Naive thymus-derived CD4-positive, alpha-beta T cell (primary cell): ENCODE results near the gene POFUT2. TPM values are rescaled to one million over a fixed set of nuclear protein-coding genes. Genes with fewer than 3 reads are reported as not detected.
A peak's percentile ranks its signal among the peaks of the same experiment; 100 is the strongest.

Source experiments
- ATAC-seq: fragments of 150-1000 bp; cut with Tn5 transposase; 2 replicates; pipeline ENCODE4 v1.10.0; 2021; ENCODE audit warnings: mild to moderate bottlenecking, moderate library complexity
- CTCF ChIA-PET: fragments of 350-600 bp; sonication (Branson Sonifier 250); formaldehyde crosslinking; loops from one replicate; lab custom pipeline; 2021; ENCODE audit warnings: antibody characterized with exemption; lab: Charles Lee
- POLR2A ChIA-PET: fragments of 350-600 bp; sonication (Branson Sonifier 250); formaldehyde crosslinking; loops from one replicate; lab custom pipeline; 2021; ENCODE audit warnings: antibody characterized with exemption, inconsistent platforms; lab: Charles Lee
- DNase-seq, 9 donors: peaks; one replicate each; pipeline versions ENCODE4 v3.0.0 to v3.0.0-alpha.2; 2020 to 2022; ENCODE audit warnings: mixed read lengths in 1 of 9
- H3K27ac ChIP-seq: one replicate; pipeline ENCODE4 v1.7.0; 2013; ENCODE audit warnings: mild to moderate bottlenecking, low read depth, low read length, moderate library complexity
- H3K27me3 ChIP-seq, 2 donors: one replicate each; pipeline ENCODE4 v1.7.0; 2013; ENCODE audit warnings: low read length in 2 of 2, mild to moderate bottlenecking in 2 of 2, moderate library complexity in 2 of 2; ENCODE audit not compliant: control insufficient read depth in 2 of 2, insufficient read depth in 2 of 2
- H3K36me3 ChIP-seq, 3 experiments: 1 replicate in 2 of 3; 2 replicates in 1 of 3; pipeline ENCODE4 v1.7.0; 2013; ENCODE audit warnings: low read length in 3 of 3, mild to moderate bottlenecking in 3 of 3, moderate library complexity in 1 of 3; ENCODE audit not compliant: insufficient read depth in 3 of 3, control insufficient read depth in 2 of 3
- H3K4me1 ChIP-seq, 2 donors: one replicate each; pipeline ENCODE4 v1.7.0; 2013; ENCODE audit warnings: low read length in 2 of 2, mild to moderate bottlenecking in 2 of 2, moderate library complexity in 1 of 2; ENCODE audit not compliant: control insufficient read depth in 2 of 2, insufficient read depth in 2 of 2
- H3K4me3 ChIP-seq: 2 replicates; pipeline ENCODE4 v1.7.0; 2013; ENCODE audit warnings: mild to moderate bottlenecking, low read length
- H3K9me3 ChIP-seq, 3 experiments: 1 replicate in 2 of 3; 2 replicates in 1 of 3; pipeline ENCODE4 v1.7.0; 2013; ENCODE audit warnings: low read length in 3 of 3; ENCODE audit not compliant: control insufficient read depth in 2 of 3
- H3K27ac Mint-ChIP-seq, 9 donors: one replicate each; pipeline ENCODE4 v1.8.0; 2020 to 2022; ENCODE audit warnings: mixed read lengths in 9 of 9, mild to moderate bottlenecking in 8 of 9, moderate library complexity in 5 of 9, inconsistent platforms in 2 of 9
- H3K27me3 Mint-ChIP-seq, 5 donors: one replicate each; pipeline ENCODE4 v1.8.0; 2021 to 2022; ENCODE audit warnings: mixed read lengths in 5 of 5, mild to moderate bottlenecking in 1 of 5
- H3K36me3 Mint-ChIP-seq, 5 donors: one replicate each; pipeline ENCODE4 v1.8.0; 2020 to 2022; ENCODE audit warnings: mixed read lengths in 5 of 5, mild to moderate bottlenecking in 3 of 5, inconsistent platforms in 1 of 5
- H3K4me1 Mint-ChIP-seq, 7 donors: one replicate each; pipeline ENCODE4 v1.8.0; 2020 to 2022; ENCODE audit warnings: mixed read lengths in 7 of 7, mild to moderate bottlenecking in 3 of 7, inconsistent platforms in 1 of 7
- H3K4me3 Mint-ChIP-seq, 10 donors: one replicate each; pipeline ENCODE4 v1.8.0; 2020 to 2022; ENCODE audit warnings: mild to moderate bottlenecking in 10 of 10, mixed read lengths in 10 of 10, moderate library complexity in 6 of 10, inconsistent platforms in 2 of 10
- H3K9me3 Mint-ChIP-seq, 11 donors: one replicate each; pipeline ENCODE4 v1.8.0; 2020 to 2022; ENCODE audit warnings: mixed read lengths in 11 of 11, mild to moderate bottlenecking in 4 of 11, inconsistent platforms in 1 of 11, moderate library complexity in 1 of 11
- intact Hi-C, 2 donors: fragments of 100-400 bp; cut with micrococcal nuclease; formaldehyde crosslinking; loops; one replicate each; pipeline ENCODE4 v1.15.1; 2023
- polyA plus RNA-seq, 2 donors: library from polyadenylated mRNA; unstranded; fragments of 300-500 nt; fragmentation: Illumina TruSeq; gene quantifications; one replicate each; pipeline ENCODE4 v1.2.3, GENCODE V29; 2021
- total RNA-seq, 6 experiments: library from RNA in 5 of 6; stranded (reverse) in 5 of 6; gene quantifications; 1 replicate in 5 of 6; 2 replicates in 1 of 6; pipeline ENCODE4 v1.2.3 and lab custom pipeline; 2021 to 2026

POFUT2 gene
- total and polyA plus RNA-seq, 7 experiments from 2014 or later: 3.8 to 53.3 (median 45.3) TPM

GRCh38 chr21:45303091-45303615, 15.5 kb upstream of the POFUT2 start:
- no peaks in the 10 kb centered on the region for H3K36me3 ChIP-seq
- Mint-ChIP-seq H3K27me3 (no peaks in the 10 kb centered on the region), H3K9me3 (peaks cover 0 to 1% (median 0%) of the 10 kb centered on the region in 11 donors), H3K27ac (peak overlapping the region in 7 of 9 donors; percentile 13 to 95 (median 58)), H3K4me1 (peaks cover 0 to 37% (median 6%) of the 10 kb centered on the region in 7 donors), H3K4me3 (peak overlapping the region in 1 of 10 donors; percentile 34), H3K36me3 (peaks cover 0 to 3% (median 0%) of the 10 kb centered on the region in 5 donors)
- H3K9me3 ChIP-seq: no peaks in the 10 kb centered on the region
- H3K4me1 ChIP-seq: peaks cover 0 to 32% of the 10 kb centered on the region in 2 donors
- ATAC-seq (no peak), DNase-seq (no peak)
- ChIA-PET CTCF (no interaction called here), POLR2A (interaction anchor here (0.7 to 1.9 kb wide), 2 partner anchors 10 to 19 kb away, joined by 3 to 8 read pairs; no protein-coding TSS in a partner anchor)
- no peaks in the 10 kb centered on the region for H3K27me3 ChIP-seq
- peak overlapping the region; percentile 96 for H3K27ac ChIP-seq
- intact Hi-C loops: no loop called here
- H3K4me3 ChIP-seq: no peak overlapping the region

DNA sequence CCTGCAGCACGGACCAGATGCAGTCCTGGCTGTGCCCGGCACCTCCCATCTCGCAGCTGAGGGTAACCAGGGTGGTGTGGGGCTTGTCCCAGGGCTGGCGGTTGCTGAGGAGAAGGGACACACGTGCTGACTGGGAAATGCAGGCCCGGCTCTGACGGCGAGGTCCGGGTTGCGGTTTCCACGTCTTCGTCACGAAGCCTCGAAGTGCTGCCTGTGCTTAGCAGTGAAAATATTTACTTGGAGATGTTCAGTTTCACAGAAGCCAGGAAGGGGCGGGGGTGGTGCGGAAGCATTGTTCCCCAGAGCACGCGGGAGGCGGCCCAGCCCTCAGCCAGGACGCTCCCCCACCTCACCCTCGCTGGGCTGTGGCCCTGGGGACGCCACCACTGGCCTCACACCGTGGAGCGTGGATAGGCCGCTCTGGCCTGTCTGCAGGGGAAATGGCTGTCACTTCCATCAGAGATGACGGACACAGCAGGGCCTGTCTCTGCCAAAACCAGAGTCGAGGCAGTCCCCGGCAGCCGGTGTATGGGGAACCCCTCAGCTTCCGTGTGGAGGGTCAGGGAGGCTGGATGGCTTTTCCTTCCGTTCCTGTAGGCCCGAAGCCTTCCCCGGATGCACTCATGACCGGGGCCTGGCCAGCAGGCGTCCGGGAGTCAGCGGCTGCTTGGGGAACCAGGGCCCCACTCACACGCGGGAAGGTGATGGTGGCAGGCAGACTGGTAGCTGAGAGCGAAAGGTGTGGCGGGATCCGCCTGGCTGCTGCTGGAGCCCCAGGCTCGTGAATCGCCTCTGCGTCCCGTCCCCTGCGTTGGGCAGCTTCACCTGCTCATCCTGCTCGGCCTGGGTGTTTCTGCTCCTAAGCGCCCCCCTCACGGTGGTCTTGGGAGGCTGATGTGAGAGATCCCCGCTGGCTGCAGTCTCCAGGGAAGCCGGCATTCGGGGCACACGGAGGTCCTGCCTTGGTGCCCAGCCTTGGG, 14.7 kb upstream of the POFUT2 start:
- CTCF ChIA-PET: no interaction called here
- intact Hi-C loops: no loop called here
- ATAC-seq (peak; percentile 88), DNase-seq (peak in 8 of 9 donors; percentile 48 to 80 (median 69))
- Mint-ChIP-seq H3K27me3 (no peaks in the 10 kb centered on the region), H3K36me3 (peaks cover 0 to 3% (median 0%) of the 10 kb centered on the region in 5 donors), H3K4me3 (peak overlapping the region in 9 of 10 donors; percentile 5 to 75 (median 35)), H3K27ac (peak overlapping the region; percentile 78 to 95 (median 89)), H3K9me3 (no peaks in the 10 kb centered on the region), H3K4me1 (peaks cover 0 to 30% (median 6%) of the 10 kb centered on the region in 7 donors)
- H3K36me3 ChIP-seq: no peaks in the 10 kb centered on the region
- no peak overlapping the region for H3K4me3 ChIP-seq
- H3K9me3 ChIP-seq: no peaks in the 10 kb centered on the region
- peaks cover 0 to 32% of the 10 kb centered on the region in 2 donors for H3K4me1 ChIP-seq
- POLR2A ChIA-PET: interaction anchor here (0.7 to 1.9 kb wide), 3 partner anchors 11 to 20 kb away, joined by 3 to 8 read pairs (median 3); no protein-coding TSS in a partner anchor
- H3K27ac ChIP-seq: peak overlapping the region; percentile 96
- no peaks in the 10 kb centered on the region for H3K27me3 ChIP-seq

- Mint-ChIP-seq H3K27ac (peak overlapping the region; percentile 78 to 95 (median 89)), H3K4me1 (peaks cover 0 to 30% (median 6%) of the 10 kb centered on the region in 7 donors), H3K27me3 (no peaks in the 10 kb centered on the region), H3K36me3 (peaks cover 0 to 3% (median 0%) of the 10 kb centered on the region in 5 donors), H3K9me3 (no peaks in the 10 kb centered on the region), H3K4me3 (peak overlapping the region in 5 of 10 donors; percentile 5 to 75 (median 40))
- ChIA-PET CTCF (no interaction called here), POLR2A (interaction anchor here (0.9 to 1.9 kb wide), 2 partner anchors 19 to 21 kb away, joined by 3 to 8 read pairs; no protein-coding TSS in a partner anchor)
- Histone ChIP-seq H3K27me3 (no peaks in the 10 kb centered on the region), H3K9me3 (no peaks in the 10 kb centered on the region), H3K4me1 (peaks cover 0 to 32% of the 10 kb centered on the region in 2 donors), H3K36me3 (no peaks in the 10 kb centered on the region), H3K4me3 (no peak overlapping the region), H3K27ac (peak overlapping the region; percentile 96)
- DNase-seq (no peak), ATAC-seq (no peak)
- intact Hi-C loops: no loop called here
These were observed 13.9 kb upstream of the POFUT2 start for GRCh38 chr21:45301521-45302081.

DNA sequence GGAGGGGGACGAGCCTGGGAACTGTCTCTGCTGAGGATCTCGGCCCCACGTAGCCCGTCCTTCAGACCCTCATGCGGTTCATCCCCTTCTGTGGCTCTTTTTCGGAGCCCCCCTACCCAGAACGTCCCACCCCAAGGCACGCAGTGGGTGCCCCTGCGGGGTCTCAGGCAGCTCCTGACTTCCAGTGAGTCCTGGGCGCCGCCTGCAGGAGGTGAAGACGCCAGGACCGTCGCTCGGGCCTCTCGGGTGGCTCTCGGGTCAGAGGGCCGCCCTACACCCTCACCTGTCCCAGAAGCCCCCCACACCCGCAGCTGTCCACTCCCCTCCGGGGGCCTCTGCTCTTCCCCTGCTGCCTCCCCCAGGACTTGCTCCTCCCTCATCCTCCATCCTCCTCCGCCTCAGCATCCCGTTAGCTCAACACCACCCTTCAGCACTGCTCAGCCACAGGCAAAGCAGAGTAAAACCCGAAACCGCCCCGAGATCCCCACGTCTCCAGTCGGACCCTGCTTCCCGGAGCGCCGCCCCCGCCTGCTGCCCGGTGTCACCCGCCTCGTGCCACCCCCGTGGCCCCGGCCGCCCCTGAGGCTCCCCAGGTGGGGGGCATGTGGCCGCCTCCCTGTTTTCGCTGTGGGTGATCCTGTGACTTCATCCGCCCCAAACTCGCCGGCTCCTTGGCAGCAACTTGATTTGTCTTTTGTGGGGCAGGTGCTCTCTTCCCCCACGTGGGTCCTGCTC, 13.3 kb upstream of the POFUT2 start:
- Histone ChIP-seq H3K9me3 (no peaks in the 10 kb centered on the region), H3K4me3 (no peak overlapping the region), H3K4me1 (peaks cover 0 to 32% of the 10 kb centered on the region in 2 donors), H3K36me3 (no peaks in the 10 kb centered on the region), H3K27me3 (no peaks in the 10 kb centered on the region), H3K27ac (peak overlapping the region; percentile 96)
- Mint-ChIP-seq H3K27ac (peak overlapping the region in 6 of 9 donors; percentile 8 to 95 (median 80)), H3K27me3 (no peaks in the 10 kb centered on the region), H3K9me3 (no peaks in the 10 kb centered on the region), H3K4me3 (peak overlapping the region in 1 of 10 donors; percentile 20), H3K36me3 (peaks cover 0 to 3% (median 0%) of the 10 kb centered on the region in 5 donors), H3K4me1 (peaks cover 0 to 30% (median 7%) of the 10 kb centered on the region in 7 donors)
- ChIA-PET CTCF (no interaction called here), POLR2A (interaction anchor here (1.4 to 1.9 kb wide), 2 partner anchors 21 to 22 kb away, joined by 3 to 8 read pairs; no protein-coding TSS in a partner anchor)
- ATAC-seq (no peak), DNase-seq (no peak)
- intact Hi-C loops: no loop called here

DNA sequence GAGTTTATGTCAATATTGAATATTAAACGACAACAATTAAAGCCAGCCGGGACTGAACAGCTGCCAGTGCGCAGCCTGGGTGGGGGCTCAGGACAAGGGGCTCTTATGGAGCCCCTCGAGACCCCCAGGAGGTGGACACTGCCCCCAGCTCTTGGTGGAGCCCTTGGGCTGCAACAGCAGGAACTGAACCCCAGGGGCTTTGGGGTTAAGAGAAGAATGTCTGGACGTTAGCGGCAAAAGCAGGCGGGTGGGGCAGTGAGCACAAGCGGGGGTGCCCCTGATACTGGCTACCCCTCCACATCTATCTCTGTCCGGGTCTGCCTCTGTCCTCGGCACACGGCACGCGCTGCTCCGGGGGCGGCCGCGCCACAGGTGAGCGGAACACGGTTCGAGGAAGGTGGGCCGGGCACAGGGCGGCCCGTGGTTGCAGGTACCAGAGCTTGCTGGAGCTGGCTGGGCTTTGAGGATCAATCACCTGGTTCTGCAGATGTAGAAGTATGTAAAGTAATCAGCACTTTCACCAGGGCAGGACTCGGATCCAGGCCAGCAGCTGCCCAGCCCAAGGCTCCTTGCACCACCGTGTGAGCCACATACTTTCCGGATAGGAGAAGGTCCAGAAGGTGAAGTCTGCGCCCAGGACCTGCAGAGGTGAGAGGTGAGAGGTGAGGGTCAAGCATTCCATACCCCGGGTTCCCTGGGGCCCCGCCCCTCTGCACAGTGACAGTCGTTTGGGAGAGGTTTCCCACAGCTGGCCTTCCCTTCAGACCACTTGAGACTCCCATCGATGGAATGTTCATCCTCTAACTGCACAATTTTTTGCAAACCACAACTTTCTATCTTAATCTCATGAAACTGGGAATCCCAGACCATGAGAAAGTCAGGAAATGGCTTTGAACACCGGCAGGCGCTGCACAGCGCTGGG, 12.4 kb upstream of the POFUT2 start:
- POLR2A ChIA-PET: interaction anchor here (0.6 to 1.4 kb wide), 2 partner anchors 14 to 23 kb away, joined by 3 read pairs; no protein-coding TSS in a partner anchor
- peaks cover 0 to 33% (median 9%) of the 10 kb centered on the region in 7 donors for H3K4me1 Mint-ChIP-seq
- peaks cover 0 to 3% (median 0%) of the 10 kb centered on the region in 5 donors for H3K27me3 Mint-ChIP-seq
- DNase-seq (no peak), ATAC-seq (no peak)
- H3K27ac ChIP-seq: no peak overlapping the region
- H3K4me3 ChIP-seq: no peak overlapping the region
- H3K4me1 ChIP-seq: peaks cover 0 to 32% of the 10 kb centered on the region in 2 donors
- H3K27me3 ChIP-seq: no peaks in the 10 kb centered on the region
- H3K4me3 Mint-ChIP-seq: no peak overlapping the region
- no peaks in the 10 kb centered on the region for H3K36me3 ChIP-seq
- intact Hi-C loops: loop anchor here in 1 of 2 donors (10.0 kb wide), 1 partner anchor 355 kb away; the partner anchor contains the start of gene SLX9
- no peaks in the 10 kb centered on the region for H3K9me3 Mint-ChIP-seq
- CTCF ChIA-PET: no interaction called here
- H3K36me3 Mint-ChIP-seq: peaks cover 0 to 3% (median 0%) of the 10 kb centered on the region in 5 donors
- peak overlapping the region in 7 of 9 donors; percentile 8 to 90 (median 59) for H3K27ac Mint-ChIP-seq
- no peaks in the 10 kb centered on the region for H3K9me3 ChIP-seq
